ENCODE data around the gene BRSK1. TPM values are rescaled to one million over a fixed set of nuclear protein-coding genes. Genes with fewer than 3 reads are reported as not detected.

Gene BRSK1
- total RNA-seq, 6 donors from 2014 or later: 1.0 to 2.7 (median 1.1) TPM; not detected in 1

DNA sequence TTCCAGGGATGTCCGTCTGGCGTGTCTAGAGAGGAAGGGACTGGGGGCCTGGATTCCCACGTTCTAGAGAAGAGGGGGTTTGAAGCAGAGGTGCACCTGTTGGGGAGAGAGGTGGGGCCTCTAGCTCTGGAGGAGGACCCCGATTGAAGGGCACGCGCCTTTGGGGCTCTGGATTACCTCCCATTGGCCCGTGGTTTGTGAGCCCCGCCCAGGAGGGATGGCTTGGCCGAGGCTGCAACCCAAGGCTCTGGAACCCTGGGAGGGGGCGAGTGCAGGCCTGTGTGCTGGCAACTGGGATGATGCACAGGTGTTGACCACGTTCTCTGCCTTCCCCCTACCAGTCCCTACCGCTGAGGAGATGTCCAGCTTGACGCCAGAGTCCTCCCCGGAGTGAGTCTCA is 21.2 kb downstream of the BRSK1 start:
- no peak for DNase-seq
- Histone ChIP-seq H3K36me3 (no peaks in the 10 kb centered on the region), H3K9me3 (no peaks in the 10 kb centered on the region), H3K27ac (no peak overlapping the region), H3K4me3 (no peak overlapping the region), H3K27me3 (no peaks in the 10 kb centered on the region), H3K4me1 (peaks cover 0 to 11% (median 10%) of the 10 kb centered on the region in 4 donors)
- no peak for TF ChIP-seq POLR2AphosphoS5 (IDR thresholded peaks at IDR 0.05)
- TF ChIP-seq, protein P1, sequence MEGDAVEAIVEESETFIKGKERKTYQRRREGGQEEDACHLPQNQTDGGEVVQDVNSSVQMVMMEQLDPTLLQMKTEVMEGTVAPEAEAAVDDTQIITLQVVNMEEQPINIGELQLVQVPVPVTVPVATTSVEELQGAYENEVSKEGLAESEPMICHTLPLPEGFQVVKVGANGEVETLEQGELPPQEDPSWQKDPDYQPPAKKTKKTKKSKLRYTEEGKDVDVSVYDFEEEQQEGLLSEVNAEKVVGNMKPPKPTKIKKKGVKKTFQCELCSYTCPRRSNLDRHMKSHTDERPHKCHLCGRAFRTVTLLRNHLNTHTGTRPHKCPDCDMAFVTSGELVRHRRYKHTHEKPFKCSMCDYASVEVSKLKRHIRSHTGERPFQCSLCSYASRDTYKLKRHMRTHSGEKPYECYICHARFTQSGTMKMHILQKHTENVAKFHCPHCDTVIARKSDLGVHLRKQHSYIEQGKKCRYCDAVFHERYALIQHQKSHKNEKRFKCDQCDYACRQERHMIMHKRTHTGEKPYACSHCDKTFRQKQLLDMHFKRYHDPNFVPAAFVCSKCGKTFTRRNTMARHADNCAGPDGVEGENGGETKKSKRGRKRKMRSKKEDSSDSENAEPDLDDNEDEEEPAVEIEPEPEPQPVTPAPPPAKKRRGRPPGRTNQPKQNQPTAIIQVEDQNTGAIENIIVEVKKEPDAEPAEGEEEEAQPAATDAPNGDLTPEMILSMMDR (IDR thresholded peaks at IDR 0.05): no peak
- no peak for TF ChIP-seq EP300 (IDR thresholded peaks at IDR 0.05)
- TF ChIP-seq POLR2A (IDR thresholded peaks at IDR 0.05): no peak
- 77 to 79% methylated on average over 14 of the region's 14 CpGs for WGBS, 2 donors
- no peak for ATAC-seq (ENCODE audit: low FRiP score in 2 of 2)

DNA sequence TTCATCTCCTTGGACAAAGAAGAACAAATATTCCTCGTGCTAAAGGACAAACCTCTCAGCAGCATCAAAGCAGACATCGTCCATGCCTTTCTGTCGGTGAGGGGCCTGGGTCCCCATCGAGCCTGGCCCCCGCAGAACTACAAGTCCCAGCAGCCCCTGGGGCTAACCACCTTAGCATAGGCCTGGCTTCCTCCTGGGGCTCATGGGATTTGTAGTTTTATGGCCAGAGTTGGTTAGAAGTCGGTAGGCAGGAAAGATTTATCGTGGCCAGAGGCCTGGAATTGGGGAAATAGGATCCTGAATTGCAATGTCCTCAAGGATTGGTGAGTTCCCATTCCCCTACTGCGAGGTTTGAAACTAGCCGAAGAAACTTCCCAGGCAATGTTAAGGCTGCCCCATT is 21.7 kb downstream of the BRSK1 start:
- Histone ChIP-seq H3K36me3 (no peaks in the 10 kb centered on the region), H3K27ac (no peak overlapping the region), H3K4me3 (no peak overlapping the region), H3K4me1 (peaks cover 0 to 11% (median 10%) of the 10 kb centered on the region in 4 donors), H3K9me3 (no peaks in the 10 kb centered on the region), H3K27me3 (no peaks in the 10 kb centered on the region)
- DNase-seq (peak in 1 of 2 donors; percentile 39), ATAC-seq (ENCODE audit: low FRiP score in 2 of 2) (peak in 1 of 2 donors; percentile 51)
- WGBS, 2 donors: 77 to 87% methylated on average over 9 of the region's 9 CpGs
- no peak for TF ChIP-seq POLR2A (IDR thresholded peaks at IDR 0.05)
- no peak for TF ChIP-seq EP300 (IDR thresholded peaks at IDR 0.05)
- TF ChIP-seq, protein P1 (IDR thresholded peaks at IDR 0.05): no peak
- no peak for TF ChIP-seq POLR2AphosphoS5 (IDR thresholded peaks at IDR 0.05)

DNA sequence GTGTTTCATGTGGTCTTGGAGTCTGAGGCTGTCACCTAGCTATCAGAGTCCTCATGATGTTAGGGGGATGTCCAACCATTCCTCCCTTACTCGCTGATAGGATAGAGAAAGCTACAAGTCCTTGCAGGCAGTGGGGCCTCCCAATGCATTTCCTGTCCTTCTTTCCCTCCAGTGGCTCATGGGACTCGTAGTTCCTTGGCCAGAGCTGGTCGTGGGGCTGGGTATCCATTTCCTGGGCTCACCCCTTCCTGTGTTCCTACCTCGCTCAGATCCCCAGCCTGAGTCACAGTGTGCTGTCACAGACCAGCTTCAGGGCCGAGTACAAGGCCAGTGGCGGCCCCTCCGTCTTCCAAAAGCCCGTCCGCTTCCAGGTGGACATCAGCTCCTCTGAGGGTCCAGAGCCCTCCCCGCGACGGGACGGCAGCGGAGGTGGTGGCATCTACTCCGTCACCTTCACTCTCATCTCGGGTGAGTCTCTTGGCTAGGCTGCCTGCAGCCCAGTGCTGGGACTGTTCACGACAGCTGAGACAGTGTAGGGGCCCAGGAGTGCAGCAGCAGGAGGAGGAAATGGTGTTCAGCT is 22.3 kb downstream of the BRSK1 start:
- peaks cover 0 to 11% (median 10%) of the 10 kb centered on the region in 4 donors for H3K4me1 ChIP-seq
- H3K27me3 ChIP-seq: no peaks in the 10 kb centered on the region
- WGBS, 2 donors: 90 to 91% methylated on average over 16 to 17 of the region's 17 CpGs
- no peak overlapping the region for H3K27ac ChIP-seq
- TF ChIP-seq POLR2A (IDR thresholded peaks at IDR 0.05): no peak
- no peak overlapping the region for H3K4me3 ChIP-seq
- H3K9me3 ChIP-seq: no peaks in the 10 kb centered on the region
- H3K36me3 ChIP-seq: no peaks in the 10 kb centered on the region
- ATAC-seq (ENCODE audit: low FRiP score in 2 of 2) (no peak), DNase-seq (no peak)

DNA sequence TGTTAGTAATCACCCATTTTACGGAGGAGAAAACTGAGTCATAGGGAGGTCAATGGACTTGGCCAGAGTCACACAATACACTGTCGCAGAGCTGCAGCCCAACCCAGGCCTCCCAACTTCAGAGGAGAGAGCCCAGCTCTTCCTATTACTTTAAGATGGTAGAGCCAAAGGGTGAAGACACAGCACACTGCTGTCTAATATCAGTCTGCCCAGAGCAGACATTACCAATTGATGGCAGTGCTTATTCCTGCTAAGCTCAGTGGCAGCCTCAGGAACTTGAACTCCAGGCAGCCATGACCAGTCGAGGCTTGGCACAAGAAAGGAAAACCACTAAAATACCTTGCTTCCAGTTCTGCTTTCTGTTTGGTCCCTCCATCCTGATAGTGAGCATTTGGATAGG is 22.9 kb downstream of the BRSK1 start:
- WGBS, 2 donors: 78 to 83% methylated on average over 3 of the region's 3 CpGs
- no peak overlapping the region for H3K4me3 ChIP-seq
- no peak overlapping the region for H3K27ac ChIP-seq
- TF ChIP-seq POLR2AphosphoS5 (IDR thresholded peaks at IDR 0.05) (no peak), EP300 (IDR thresholded peaks at IDR 0.05) (no peak), POLR2A (IDR thresholded peaks at IDR 0.05) (no peak)
- TF ChIP-seq, protein P1 (IDR thresholded peaks at IDR 0.05): no peak
- H3K4me1 ChIP-seq: peaks cover 0 to 6% (median 6%) of the 10 kb centered on the region in 4 donors
- DNase-seq (no peak), ATAC-seq (ENCODE audit: low FRiP score in 2 of 2) (no peak)
- no peaks in the 10 kb centered on the region for H3K36me3 ChIP-seq
- H3K27me3 ChIP-seq: no peaks in the 10 kb centered on the region
- H3K9me3 ChIP-seq: no peaks in the 10 kb centered on the region

DNA sequence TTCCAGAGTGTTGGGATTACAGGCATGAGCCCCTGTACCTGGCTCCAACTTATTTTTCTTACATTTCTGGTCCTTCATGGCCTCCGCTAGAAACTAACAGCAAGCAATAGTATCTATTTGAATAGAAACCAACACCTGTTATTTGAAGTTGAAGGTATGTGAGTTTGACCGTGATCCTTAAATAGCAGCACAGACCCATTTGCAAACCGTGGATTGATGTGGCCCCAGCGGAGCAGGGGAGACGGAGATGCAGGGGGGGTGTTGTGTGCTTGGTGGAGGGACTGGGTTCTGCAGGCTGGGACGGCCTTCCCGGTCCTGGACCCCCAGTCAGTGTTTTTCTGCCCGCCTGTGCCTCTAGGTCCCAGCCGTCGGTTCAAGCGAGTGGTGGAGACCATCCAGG is 24.5 kb downstream of the BRSK1 start:
- Histone ChIP-seq H3K27me3 (no peaks in the 10 kb centered on the region), H3K9me3 (no peaks in the 10 kb centered on the region), H3K4me3 (no peak overlapping the region), H3K4me1 (no peaks in the 10 kb centered on the region), H3K36me3 (no peaks in the 10 kb centered on the region), H3K27ac (no peak overlapping the region)
- ATAC-seq (ENCODE audit: low FRiP score in 2 of 2) (no peak), DNase-seq (no peak)
- no peak for TF ChIP-seq EP300 (IDR thresholded peaks at IDR 0.05)
- 94 to 98% methylated on average over 6 to 7 of the region's 11 CpGs for WGBS, 2 donors

DNA sequence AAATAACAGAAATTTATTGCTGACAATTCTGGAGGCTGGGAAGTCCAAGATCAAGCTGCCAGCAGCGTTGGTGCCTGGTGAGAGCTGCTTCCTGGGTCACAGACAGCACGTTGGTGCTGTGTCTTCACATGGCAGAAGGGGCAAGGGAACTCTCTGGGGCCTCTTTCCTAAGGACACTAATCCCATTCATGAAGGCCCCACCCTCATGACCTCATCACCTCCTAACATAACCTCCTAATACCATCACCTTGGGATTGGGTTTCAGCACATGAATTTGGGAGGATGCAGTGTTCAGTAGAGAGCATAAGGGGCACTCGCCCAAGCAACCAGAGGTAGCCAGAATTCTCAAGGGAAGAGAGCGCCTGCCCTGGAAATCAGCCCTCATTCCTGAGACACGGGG is 25.7 kb downstream of the BRSK1 start:
- no peak for ATAC-seq (ENCODE audit: low FRiP score in 2 of 2)
- H3K27me3 ChIP-seq: no peaks in the 10 kb centered on the region
- DNase-seq: no peak
- no peaks in the 10 kb centered on the region for H3K36me3 ChIP-seq
- TF ChIP-seq, protein P1 (IDR thresholded peaks at IDR 0.05): no peak
- TF ChIP-seq POLR2A (IDR thresholded peaks at IDR 0.05): peak in 1 of 4 donors; percentile 2
- H3K27ac ChIP-seq: no peak overlapping the region
- 70 to 92% methylated on average over 2 to 5 of the region's 5 CpGs for WGBS, 2 donors
- no peaks in the 10 kb centered on the region for H3K9me3 ChIP-seq
- no peak overlapping the region for H3K4me3 ChIP-seq
- no peaks in the 10 kb centered on the region for H3K4me1 ChIP-seq
